GM12864 (cell line): ENCODE results near the gene CKS2.
A peak's percentile ranks its signal among the peaks of the same experiment; 100 is the strongest.
"Not testable (repeated sequence)": the region's sequence is repeated elsewhere in the genome, so short reads cannot be mapped to it uniquely, and the experiment has no call there.

Experiments used
- DNase-seq: peaks from one replicate; pipeline ENCODE4 v3.0.0-alpha.2; 2011; ENCODE audit warnings: low read depth
- H3K4me3 ChIP-seq: 2 replicates; pipeline ENCODE4 v1.5.1; 2011; ENCODE audit warnings: mild to moderate bottlenecking, low read depth, low read length, control low read depth
- TF ChIP-seq, protein P1 (sequence below): IDR thresholded peaks from 2 replicates; pipeline ENCODE4 v1.5.1; 2011; ENCODE audit warnings: low read depth, mild to moderate bottlenecking, moderate library complexity, low read length, control low read depth, inconsistent platforms; ENCODE audit errors: missing control alignments

The CKS2 gene

GRCh38 chr9:89278997-89279739 is 31.8 kb upstream of the CKS2 start:
- TF ChIP-seq, protein P1, sequence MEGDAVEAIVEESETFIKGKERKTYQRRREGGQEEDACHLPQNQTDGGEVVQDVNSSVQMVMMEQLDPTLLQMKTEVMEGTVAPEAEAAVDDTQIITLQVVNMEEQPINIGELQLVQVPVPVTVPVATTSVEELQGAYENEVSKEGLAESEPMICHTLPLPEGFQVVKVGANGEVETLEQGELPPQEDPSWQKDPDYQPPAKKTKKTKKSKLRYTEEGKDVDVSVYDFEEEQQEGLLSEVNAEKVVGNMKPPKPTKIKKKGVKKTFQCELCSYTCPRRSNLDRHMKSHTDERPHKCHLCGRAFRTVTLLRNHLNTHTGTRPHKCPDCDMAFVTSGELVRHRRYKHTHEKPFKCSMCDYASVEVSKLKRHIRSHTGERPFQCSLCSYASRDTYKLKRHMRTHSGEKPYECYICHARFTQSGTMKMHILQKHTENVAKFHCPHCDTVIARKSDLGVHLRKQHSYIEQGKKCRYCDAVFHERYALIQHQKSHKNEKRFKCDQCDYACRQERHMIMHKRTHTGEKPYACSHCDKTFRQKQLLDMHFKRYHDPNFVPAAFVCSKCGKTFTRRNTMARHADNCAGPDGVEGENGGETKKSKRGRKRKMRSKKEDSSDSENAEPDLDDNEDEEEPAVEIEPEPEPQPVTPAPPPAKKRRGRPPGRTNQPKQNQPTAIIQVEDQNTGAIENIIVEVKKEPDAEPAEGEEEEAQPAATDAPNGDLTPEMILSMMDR, result peak; percentile 71
- H3K4me3 ChIP-seq, result no peak overlapping the region
- peak; percentile 13 for DNase-seq

DNA sequence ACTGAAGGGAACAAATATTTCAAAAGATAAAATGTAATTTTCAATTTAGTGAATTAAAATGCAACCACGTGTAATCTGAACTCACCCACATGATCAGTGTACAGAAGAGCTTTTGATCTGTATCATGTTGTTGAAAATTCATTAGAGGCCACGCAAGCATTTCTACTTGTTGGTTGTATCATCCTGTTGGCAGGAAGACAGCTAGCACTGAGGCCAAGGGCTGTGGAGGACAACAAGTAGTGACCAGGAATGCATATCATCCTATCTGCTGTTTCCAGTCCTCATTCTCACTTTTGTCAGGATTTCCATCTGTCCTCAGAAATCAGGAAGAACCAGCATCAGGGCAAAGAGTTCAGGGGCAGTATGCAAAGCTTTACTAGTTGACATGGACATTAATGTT is 29.9 kb upstream of the CKS2 start:
- TF ChIP-seq, protein P1, result no peak
- no peak for DNase-seq
- no peak overlapping the region for H3K4me3 ChIP-seq

DNA sequence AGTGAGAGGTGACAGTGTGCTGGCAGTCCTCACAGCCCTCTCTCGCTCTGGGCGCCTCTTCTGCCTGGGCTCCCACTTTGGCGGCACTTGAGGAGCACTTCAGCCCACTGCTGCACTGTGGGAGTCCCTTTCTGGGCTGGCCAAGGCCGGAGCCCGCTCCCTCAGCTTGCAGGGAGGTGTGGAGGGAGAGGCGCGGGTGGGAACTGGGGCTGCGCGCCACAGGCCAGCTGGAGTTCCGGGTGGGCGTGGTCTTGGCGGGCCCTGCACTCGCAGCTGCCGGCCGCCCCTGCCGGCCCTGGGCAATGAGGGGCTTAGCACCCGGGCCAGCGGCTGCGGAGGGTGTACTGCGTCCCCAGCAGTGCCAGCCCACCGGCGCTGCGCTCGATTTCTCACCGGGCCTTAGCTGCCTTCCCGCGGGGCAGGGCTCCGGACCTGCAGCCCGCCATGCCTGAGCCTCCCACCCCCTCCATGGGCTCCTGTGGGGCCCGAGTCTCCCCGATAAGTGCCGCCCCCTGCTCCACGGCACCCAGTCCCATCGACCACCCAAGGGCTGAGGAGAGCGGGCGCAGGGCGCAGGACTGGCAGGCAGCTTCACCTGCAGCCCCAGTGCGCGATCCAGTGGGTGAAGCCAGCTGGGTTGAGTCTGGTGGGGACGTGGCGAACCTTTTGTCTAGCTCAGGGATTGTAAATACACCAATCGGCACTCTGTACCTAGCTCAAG is 28.6 kb upstream of the CKS2 start:
- H3K4me3 ChIP-seq, result peak overlapping the region; percentile 9
- not testable (repeated sequence) for DNase-seq

- H3K4me3 ChIP-seq, result no peak overlapping the region
- TF ChIP-seq, protein P1, result no peak
- DNase-seq, result no peak
Measured at GRCh38 chr9:89284076-89284475, 26.9 kb upstream of the CKS2 start.

DNA sequence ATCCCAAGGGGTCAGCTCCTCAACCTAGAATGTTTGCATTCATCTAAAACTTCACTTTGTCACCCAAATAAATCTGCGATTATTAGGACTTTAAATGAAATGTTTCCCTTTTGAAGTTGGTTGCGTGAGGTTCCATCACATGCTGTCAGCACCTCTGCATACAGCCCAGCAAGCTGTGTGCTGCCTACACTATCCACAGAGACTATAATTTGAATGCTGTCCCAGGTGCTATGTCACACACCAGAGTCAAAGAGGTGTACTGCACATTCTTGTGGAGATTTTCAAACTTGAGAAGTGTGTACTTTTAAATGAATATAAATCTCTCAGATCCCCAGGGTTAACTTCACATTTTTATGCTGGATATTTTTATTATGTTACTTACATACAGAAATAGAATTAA is 19.3 kb upstream of the CKS2 start:
- H3K4me3 ChIP-seq, result no peak overlapping the region
- TF ChIP-seq, protein P1, result no peak
- no peak for DNase-seq

DNA sequence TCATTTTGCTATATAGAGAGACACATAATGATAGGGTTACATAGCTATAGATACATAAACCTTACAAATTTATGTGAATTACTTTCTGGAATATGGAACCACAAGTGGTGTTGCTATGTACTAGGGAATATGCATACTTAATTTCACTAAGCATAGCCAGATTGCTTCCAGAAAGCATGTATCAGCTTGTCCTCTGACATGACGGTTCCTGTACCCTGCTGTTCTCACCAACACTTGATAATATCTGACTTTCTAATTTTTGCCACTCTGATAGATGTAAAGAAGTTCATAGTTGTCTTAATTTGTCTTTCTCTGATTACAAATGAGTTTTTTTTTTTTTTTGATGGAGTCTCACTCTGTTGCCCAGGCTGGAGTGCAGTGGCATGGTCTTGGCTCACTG is 18.0 kb upstream of the CKS2 start:
- TF ChIP-seq, protein P1, result no peak
- no peak overlapping the region for H3K4me3 ChIP-seq
- DNase-seq, result no peak

- no peak overlapping the region for H3K4me3 ChIP-seq
- TF ChIP-seq, protein P1, result no peak
- no peak for DNase-seq
Measured at GRCh38 chr9:89295400-89295799, 15.6 kb upstream of the CKS2 start.

GRCh38 chr9:89301996-89302395 is 9.0 kb upstream of the CKS2 start:
- not testable (repeated sequence) for H3K4me3 ChIP-seq, DNase-seq
